HCT116 (cell line): ENCODE data around the gene LGR6. TPM values are rescaled to one million over a fixed set of nuclear protein-coding genes. Genes with fewer than 3 reads are reported as not detected.

Source experiments
- ATAC-seq: fragments of 200-7000 bp; cut with Tn5 transposase; 2 replicates; pipeline ENCODE4 v1.9.1; 2020; ENCODE audit warnings: mild to moderate bottlenecking, moderate library complexity
- BruUV-seq: library from RNA; stranded (reverse); fragments of 400-500 nt; replicated peaks from 2 replicates; lab custom pipeline; 2021; lab: Mats Ljungman, UMichigan
- CTCF ChIA-PET: fragments of 300-600 bp; sonication (Branson Sonifier 250); formaldehyde crosslinking; loops from one replicate; lab custom pipeline; 2021; ENCODE audit warnings: antibody characterized with exemption; lab: Charles Lee
- POLR2A ChIA-PET: fragments of 300-600, 350-600 bp; sonication (Branson Sonifier 250); formaldehyde crosslinking; loops from one replicate; lab custom pipeline; 2021; ENCODE audit warnings: antibody characterized with exemption; lab: Charles Lee
- RAD21 ChIA-PET, 2 experiments: fragments of 300-600 bp; sonication (Branson Sonifier 250); formaldehyde crosslinking; loops; one replicate each; lab custom pipeline; 2023; ENCODE audit warnings: low total read pairs in 2 of 2; ENCODE audit not compliant: uncharacterized antibody in 2 of 2, unreplicated experiment in 2 of 2, low non-redundant PET in 1 of 2; lab: Charles Lee
- DNase-seq: peaks from one replicate; pipeline ENCODE4 v3.0.0-alpha.2; 2010; ENCODE audit warnings: low read depth, low spot score
- H2AFZ ChIP-seq: fragments of 200-600 bp; shearing (Covaris generic), sonication (generic); 2 replicates; pipeline ENCODE4 v1.6.1; 2017; ENCODE audit warnings: low read depth, mixed run types, mixed read lengths, antibody characterized with exemption, low read length; ENCODE audit not compliant: poor library complexity, severe bottlenecking
- H3K27ac ChIP-seq: 2 replicates; pipeline ENCODE4 v1.5.1; 2012; ENCODE audit warnings: low read depth, low read length
- H3K27me3 ChIP-seq: fragments of 200-600 bp; sonication (generic); 2 replicates; pipeline ENCODE4 v1.6.1; 2016; ENCODE audit warnings: mixed run types, low read length, mixed read lengths; ENCODE audit not compliant: insufficient read depth
- H3K36me3 ChIP-seq, 2 experiments: fragments of 200-500 bp in 1 of 2; fragments of 200-600 bp in 1 of 2; sonication (Bioruptor generic) in 1 of 2; sonication (generic) in 1 of 2; 2 replicates each; pipeline versions ENCODE4 v1.5.1 to v1.6.1; 2014 to 2016; ENCODE audit warnings: low read length in 2 of 2, inconsistent platforms in 1 of 2, mixed read lengths in 1 of 2, mixed run types in 1 of 2; ENCODE audit not compliant: insufficient read depth in 2 of 2, control insufficient read depth in 1 of 2
- H3K4me1 ChIP-seq, 2 experiments: fragments of 200-600 bp in 1 of 2; sonication (generic) in 1 of 2; 2 replicates each; pipeline versions ENCODE4 v1.5.1 to v1.6.1; 2012 to 2017; ENCODE audit warnings: low read length in 2 of 2, inconsistent platforms in 1 of 2, mild to moderate bottlenecking in 1 of 2, mixed read lengths in 1 of 2, mixed run types in 1 of 2, moderate library complexity in 1 of 2; ENCODE audit not compliant: insufficient read depth in 2 of 2, control insufficient read depth in 1 of 2
- H3K4me2 ChIP-seq: fragments of 200-600 bp; sonication (generic); 2 replicates; pipeline ENCODE4 v1.6.1; 2017; ENCODE audit warnings: mixed run types, low read length, mixed read lengths
- H3K4me3 ChIP-seq, 2 experiments: fragments of 200-600 bp in 1 of 2; sonication (generic) in 1 of 2; replicated peaks in 1 of 2; 2 replicates each; pipeline ENCODE4 v1.5.1; 2011 to 2016; ENCODE audit warnings: low read length in 2 of 2, control low read depth in 1 of 2, low read depth in 1 of 2, mild to moderate bottlenecking in 1 of 2, mixed read lengths in 1 of 2, mixed run types in 1 of 2
- H3K79me2 ChIP-seq: fragments of 200-600 bp; sonication (generic); 2 replicates; pipeline ENCODE4 v1.6.1; 2017; ENCODE audit warnings: mild to moderate bottlenecking, mixed run types, low read length, moderate library complexity, mixed read lengths; ENCODE audit not compliant: insufficient read depth
- H3K9ac ChIP-seq: fragments of 200-600 bp; sonication (generic); 2 replicates; pipeline ENCODE4 v1.6.1; 2016; ENCODE audit warnings: low read length, mixed read lengths
- H3K9me2 ChIP-seq: fragments of 200-600 bp; sonication (generic), shearing (Covaris generic); 2 replicates; pipeline ENCODE4 v1.6.1; 2017; ENCODE audit warnings: mixed run types, mild to moderate bottlenecking, moderate library complexity; ENCODE audit not compliant: insufficient read depth
- H3K9me3 ChIP-seq, 2 experiments: fragments of 200-500 bp in 1 of 2; fragments of 200-600 bp in 1 of 2; sonication (Bioruptor generic) in 1 of 2; sonication (generic) in 1 of 2; 2 replicates each; pipeline ENCODE4 v1.6.1; 2014 to 2017; ENCODE audit warnings: low read length in 2 of 2, mixed read lengths in 2 of 2, inconsistent platforms in 1 of 2, low read depth in 1 of 2, mild to moderate bottlenecking in 1 of 2, mixed run types in 1 of 2, moderate library complexity in 1 of 2; ENCODE audit not compliant: control insufficient read depth in 1 of 2, insufficient read depth in 1 of 2
- H4K20me1 ChIP-seq: fragments of 200-600 bp; sonication (generic), shearing (Covaris generic); 2 replicates; pipeline ENCODE4 v1.6.1; 2017; ENCODE audit warnings: mixed run types, mild to moderate bottlenecking, moderate library complexity; ENCODE audit not compliant: insufficient read depth
- CBX3 ChIP-seq: IDR thresholded peaks from 2 replicates; pipeline ENCODE4 v1.6.1; 2012; ENCODE audit warnings: low read depth
- CEBPB ChIP-seq: IDR thresholded peaks from 2 replicates; pipeline ENCODE4 v1.6.1; 2012; ENCODE audit warnings: low read depth
- EGR1 ChIP-seq: IDR thresholded peaks from 2 replicates; pipeline ENCODE4 v1.6.1; 2012; ENCODE audit warnings: low read depth
- ELF1 ChIP-seq: IDR thresholded peaks from 2 replicates; pipeline ENCODE4 v1.6.1; 2012; ENCODE audit warnings: low read depth, borderline replicate concordance
- EZH2 ChIP-seq: fragments of 200-600 bp; sonication (generic); IDR thresholded peaks from 2 replicates; pipeline ENCODE4 v1.6.1; 2017; ENCODE audit warnings: antibody characterized with exemption, mixed run types
- EZH2phosphoT487 ChIP-seq: fragments of 200-600 bp; IDR thresholded peaks from 2 replicates; pipeline ENCODE4 v1.6.1; 2018; ENCODE audit warnings: antibody characterized with exemption, borderline replicate concordance
- FOSL1 ChIP-seq: IDR thresholded peaks from 2 replicates; pipeline ENCODE4 v1.6.1; 2012; ENCODE audit warnings: low read depth
- JUND ChIP-seq: IDR thresholded peaks from 2 replicates; pipeline ENCODE4 v1.6.1; 2012
- MAX ChIP-seq: IDR thresholded peaks from 2 replicates; pipeline ENCODE4 v1.6.1; 2012
- POLR2A ChIP-seq: IDR thresholded peaks from 2 replicates; pipeline ENCODE4 v1.7.0; 2011; ENCODE audit warnings: borderline replicate concordance; ENCODE audit not compliant: insufficient read depth, insufficient read length; ENCODE audit errors: extremely low read depth
- POLR2AphosphoS5 ChIP-seq: IDR thresholded peaks from 2 replicates; pipeline ENCODE4 v1.6.1; 2011; ENCODE audit warnings: mild to moderate bottlenecking, low read depth, low read length, moderate library complexity
- REST ChIP-seq: IDR thresholded peaks from 2 replicates; pipeline ENCODE4 v1.6.1; 2012; ENCODE audit warnings: low read depth
- SIN3A ChIP-seq: IDR thresholded peaks from 2 replicates; pipeline ENCODE4 v1.6.1; 2012; ENCODE audit warnings: low read depth
- SP1 ChIP-seq: IDR thresholded peaks from 2 replicates; pipeline ENCODE4 v1.6.1; 2012; ENCODE audit warnings: low read depth
- SRF ChIP-seq: IDR thresholded peaks from 2 replicates; pipeline ENCODE4 v1.6.1; 2012; ENCODE audit warnings: low read depth
- TCF7L2 ChIP-seq: IDR thresholded peaks from 2 replicates; pipeline ENCODE4 v1.7.0; 2011; ENCODE audit warnings: borderline replicate concordance, inconsistent platforms; ENCODE audit not compliant: insufficient read depth, insufficient read length; ENCODE audit errors: extremely low read depth
- YY1 ChIP-seq: IDR thresholded peaks from 2 replicates; pipeline ENCODE4 v1.6.1; 2011; ENCODE audit warnings: low read length, low read depth, moderate library complexity, mild to moderate bottlenecking; ENCODE audit not compliant: insufficient replicate concordance; ENCODE audit errors: extremely low read depth
- ZBTB33 ChIP-seq: IDR thresholded peaks from 2 replicates; pipeline ENCODE4 v1.6.1; 2011; ENCODE audit warnings: mild to moderate bottlenecking, low read length, moderate library complexity; ENCODE audit not compliant: insufficient replicate concordance; ENCODE audit errors: extremely low read depth
- ZNF274 ChIP-seq: fragments of 200-500 bp; sonication (Bioruptor generic); IDR thresholded peaks from 2 replicates; pipeline ENCODE4 v1.6.1; 2014; ENCODE audit warnings: mild to moderate bottlenecking, low read depth, low read length, inconsistent platforms
- intact Hi-C: fragments of 100-400 bp; cut with micrococcal nuclease; formaldehyde crosslinking; loops from 2 replicates; pipeline ENCODE4 v1.10.0; 2022
- total RNA-seq: library from RNA; stranded (reverse); gene quantifications from one replicate; pipeline ENCODE4 v1.2.1, GENCODE V29; 2021; ENCODE audit not compliant: unreplicated experiment
- TF ChIP-seq, protein P1 (sequence below), 3 experiments: fragments of 200-600 bp in 1 of 3; sonication (generic) in 1 of 3; IDR thresholded peaks in 2 of 3; conservative IDR thresholded peaks in 1 of 3; 2 replicates each; pipeline ENCODE4 v1.5.1; 2012 to 2017; ENCODE audit warnings: low read depth in 2 of 3, low read length in 2 of 3, antibody characterized with exemption in 1 of 3, borderline replicate concordance in 1 of 3, control low read depth in 1 of 3, mild to moderate bottlenecking in 1 of 3, mixed read lengths in 1 of 3, mixed run types in 1 of 3, moderate library complexity in 1 of 3; ENCODE audit not compliant: insufficient read depth in 1 of 3

LGR6 gene
- total RNA-seq, 1 experiment from 2014 or later = 0.20 TPM

DNA sequence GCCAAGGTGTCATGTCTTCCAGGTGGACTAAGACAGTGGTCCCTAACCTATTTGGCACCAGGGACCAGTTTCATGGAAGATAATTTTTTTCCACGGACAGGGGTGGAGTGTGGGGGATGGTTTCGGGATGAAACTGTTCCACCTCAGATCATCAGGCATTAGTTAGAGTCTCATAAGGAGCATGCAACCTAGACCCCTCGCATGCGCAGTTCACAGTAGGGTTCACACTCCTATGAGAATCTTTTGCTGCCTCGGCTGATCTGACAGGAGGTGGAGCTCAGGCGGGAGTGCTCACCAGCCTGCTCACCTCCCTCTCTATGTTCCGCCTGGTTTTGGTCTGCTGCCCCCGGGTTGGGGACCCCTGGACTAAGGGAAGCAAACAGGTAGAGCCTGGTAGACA is 30.9 kb downstream of the LGR6 start:
- no peak overlapping the region for H3K4me3 ChIP-seq
- DNase-seq = no peak
- intact Hi-C loops = no loop called here
- H2AFZ ChIP-seq = no peak overlapping the region
- no peaks in the 10 kb centered on the region for H3K36me3 ChIP-seq
- no peak for ATAC-seq
- RAD21 ChIA-PET = no interaction called here
- H3K79me2 ChIP-seq = no peaks in the 10 kb centered on the region
- POLR2A ChIA-PET = no interaction called here
- H4K20me1 ChIP-seq = no peaks in the 10 kb centered on the region
- H3K27me3 ChIP-seq = peaks cover 41% of the 10 kb centered on the region; the same call in 1 of the 2 replicates
- peaks cover 14 to 16% of the 10 kb centered on the region in 2 experiments; a peak in 3 of 4 replicates for H3K4me1 ChIP-seq
- TF ChIP-seq SP1 (no peak), SRF (no peak), TCF7L2 (no peak), CBX3 (no peak), EZH2 (no peak), POLR2AphosphoS5 (no peak), SIN3A (no peak), CEBPB (no peak), ELF1 (no peak), EZH2phosphoT487 (no peak), EGR1 (no peak), YY1 (no peak), POLR2A (no peak), ZNF274 (no peak), MAX (no peak), REST (no peak), ZBTB33 (no peak), JUND (no peak), FOSL1 (no peak)
- TF ChIP-seq, protein P1, sequence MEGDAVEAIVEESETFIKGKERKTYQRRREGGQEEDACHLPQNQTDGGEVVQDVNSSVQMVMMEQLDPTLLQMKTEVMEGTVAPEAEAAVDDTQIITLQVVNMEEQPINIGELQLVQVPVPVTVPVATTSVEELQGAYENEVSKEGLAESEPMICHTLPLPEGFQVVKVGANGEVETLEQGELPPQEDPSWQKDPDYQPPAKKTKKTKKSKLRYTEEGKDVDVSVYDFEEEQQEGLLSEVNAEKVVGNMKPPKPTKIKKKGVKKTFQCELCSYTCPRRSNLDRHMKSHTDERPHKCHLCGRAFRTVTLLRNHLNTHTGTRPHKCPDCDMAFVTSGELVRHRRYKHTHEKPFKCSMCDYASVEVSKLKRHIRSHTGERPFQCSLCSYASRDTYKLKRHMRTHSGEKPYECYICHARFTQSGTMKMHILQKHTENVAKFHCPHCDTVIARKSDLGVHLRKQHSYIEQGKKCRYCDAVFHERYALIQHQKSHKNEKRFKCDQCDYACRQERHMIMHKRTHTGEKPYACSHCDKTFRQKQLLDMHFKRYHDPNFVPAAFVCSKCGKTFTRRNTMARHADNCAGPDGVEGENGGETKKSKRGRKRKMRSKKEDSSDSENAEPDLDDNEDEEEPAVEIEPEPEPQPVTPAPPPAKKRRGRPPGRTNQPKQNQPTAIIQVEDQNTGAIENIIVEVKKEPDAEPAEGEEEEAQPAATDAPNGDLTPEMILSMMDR (IDR thresholded peaks at IDR 0.05 in 2 of 3, conservative IDR thresholded peaks at IDR 0.05 in 1 of 3; ENCODE audit: borderline replicate concordance in 1 of 3, insufficient read depth in 1 of 3, low read depth in 2 of 3, low read length in 2 of 3) = no peak
- no peak overlapping the region for H3K27ac ChIP-seq
- no peak overlapping the region for H3K4me2 ChIP-seq
- H3K9me2 ChIP-seq = no peaks in the 10 kb centered on the region
- no peaks in the 10 kb centered on the region for H3K9me3 ChIP-seq
- no TSS peak for BruUV-seq
- H3K9ac ChIP-seq = no peak overlapping the region
- CTCF ChIA-PET = no interaction called here
